PC-9 (cell line): ENCODE data around the gene RFC4.

Experiments
- EZH2 ChIP-seq: fragments of 200-600 bp; sonication (generic); IDR thresholded peaks from 2 replicates; pipeline ENCODE4 v1.8.0; 2017; ENCODE audit warnings: antibody characterized with exemption, low read depth
- TF ChIP-seq, protein P1 (sequence below): fragments of 200-600 bp; sonication (generic); conservative IDR thresholded peaks from 2 replicates; pipeline ENCODE4 v1.6.1; 2017; ENCODE audit warnings: mixed run types, antibody characterized with exemption, mild to moderate bottlenecking, moderate library complexity

DNA sequence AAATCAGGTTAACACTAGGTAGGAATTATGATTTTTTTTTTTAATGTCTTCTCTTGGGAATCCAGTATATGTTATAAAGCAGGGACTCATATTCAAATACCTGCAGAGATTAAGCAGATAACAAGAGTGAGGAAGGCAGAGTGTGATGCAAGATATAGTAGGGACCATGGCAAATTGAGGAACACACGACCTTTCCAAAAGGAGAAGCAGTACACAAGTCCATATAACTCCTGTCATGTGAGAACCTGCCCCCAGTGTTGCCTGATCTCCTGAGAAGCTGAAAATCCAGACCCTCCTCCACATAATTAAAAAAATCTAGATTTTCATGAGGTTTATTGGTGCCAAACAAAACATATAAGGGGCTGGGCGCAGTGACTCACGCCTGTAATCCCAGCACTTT lies 3.6 kb downstream of the RFC4 start:
- TF ChIP-seq, protein P1, sequence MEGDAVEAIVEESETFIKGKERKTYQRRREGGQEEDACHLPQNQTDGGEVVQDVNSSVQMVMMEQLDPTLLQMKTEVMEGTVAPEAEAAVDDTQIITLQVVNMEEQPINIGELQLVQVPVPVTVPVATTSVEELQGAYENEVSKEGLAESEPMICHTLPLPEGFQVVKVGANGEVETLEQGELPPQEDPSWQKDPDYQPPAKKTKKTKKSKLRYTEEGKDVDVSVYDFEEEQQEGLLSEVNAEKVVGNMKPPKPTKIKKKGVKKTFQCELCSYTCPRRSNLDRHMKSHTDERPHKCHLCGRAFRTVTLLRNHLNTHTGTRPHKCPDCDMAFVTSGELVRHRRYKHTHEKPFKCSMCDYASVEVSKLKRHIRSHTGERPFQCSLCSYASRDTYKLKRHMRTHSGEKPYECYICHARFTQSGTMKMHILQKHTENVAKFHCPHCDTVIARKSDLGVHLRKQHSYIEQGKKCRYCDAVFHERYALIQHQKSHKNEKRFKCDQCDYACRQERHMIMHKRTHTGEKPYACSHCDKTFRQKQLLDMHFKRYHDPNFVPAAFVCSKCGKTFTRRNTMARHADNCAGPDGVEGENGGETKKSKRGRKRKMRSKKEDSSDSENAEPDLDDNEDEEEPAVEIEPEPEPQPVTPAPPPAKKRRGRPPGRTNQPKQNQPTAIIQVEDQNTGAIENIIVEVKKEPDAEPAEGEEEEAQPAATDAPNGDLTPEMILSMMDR: no peak
- no peak for TF ChIP-seq EZH2
